Measurements from ENCODE around the gene FNDC11. TPM values are rescaled to one million over a fixed set of nuclear protein-coding genes. Genes with fewer than 3 reads are reported as not detected.

The FNDC11 gene
- total RNA-seq, 6 experiments from 2014 or later: not detected

DNA sequence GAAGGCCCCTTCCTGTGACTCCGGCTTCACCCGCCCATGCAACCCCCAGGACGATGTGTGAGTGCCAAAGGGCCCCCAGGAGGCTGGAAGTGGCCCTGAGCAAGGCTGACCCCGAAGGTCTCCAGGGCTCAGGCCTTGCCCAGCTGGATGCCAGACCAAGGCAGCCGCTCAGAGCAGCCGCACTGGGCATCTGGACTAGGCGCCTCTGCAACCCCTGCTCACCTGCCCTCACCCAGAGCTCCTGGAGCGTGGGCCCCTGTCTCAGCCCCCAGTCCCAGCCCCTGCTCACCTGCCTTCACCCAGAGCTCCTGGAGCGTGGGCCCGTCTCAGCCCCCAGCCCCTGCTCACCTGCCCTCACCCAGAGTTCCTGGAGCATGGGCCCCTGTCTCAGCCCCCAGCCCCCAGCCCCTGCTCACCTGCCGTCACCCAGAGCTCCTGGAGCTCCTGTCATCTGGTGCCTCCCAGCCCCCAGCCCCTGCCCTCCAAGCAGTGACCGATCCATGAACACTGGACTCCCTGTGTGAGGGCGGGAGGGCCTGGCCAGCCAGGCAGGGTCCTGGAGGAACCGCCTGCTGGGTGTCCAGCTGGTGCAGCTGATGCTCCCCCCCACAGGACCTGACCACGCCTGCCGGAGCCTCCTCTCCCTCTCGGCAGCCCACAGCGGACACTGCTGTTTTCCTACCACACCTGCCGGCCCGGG lies 7.6 kb upstream of the FNDC11 start:
- Mint-ChIP-seq H3K27me3 (ENCODE audit: insufficient read depth) (peaks cover 22% of the 10 kb centered on the region), H3K4me3 (no peak overlapping the region), H3K9me3 (no peaks in the 10 kb centered on the region), H3K4me1 (ENCODE audit: low read depth) (peaks cover 5% of the 10 kb centered on the region), H3K27ac (no peak overlapping the region), H3K36me3 (ENCODE audit: low read depth) (no peaks in the 10 kb centered on the region)
- no peak for TF ChIP-seq CTCF (IDR thresholded peaks at IDR 0.05)
- DNase-seq: no peak

DNA sequence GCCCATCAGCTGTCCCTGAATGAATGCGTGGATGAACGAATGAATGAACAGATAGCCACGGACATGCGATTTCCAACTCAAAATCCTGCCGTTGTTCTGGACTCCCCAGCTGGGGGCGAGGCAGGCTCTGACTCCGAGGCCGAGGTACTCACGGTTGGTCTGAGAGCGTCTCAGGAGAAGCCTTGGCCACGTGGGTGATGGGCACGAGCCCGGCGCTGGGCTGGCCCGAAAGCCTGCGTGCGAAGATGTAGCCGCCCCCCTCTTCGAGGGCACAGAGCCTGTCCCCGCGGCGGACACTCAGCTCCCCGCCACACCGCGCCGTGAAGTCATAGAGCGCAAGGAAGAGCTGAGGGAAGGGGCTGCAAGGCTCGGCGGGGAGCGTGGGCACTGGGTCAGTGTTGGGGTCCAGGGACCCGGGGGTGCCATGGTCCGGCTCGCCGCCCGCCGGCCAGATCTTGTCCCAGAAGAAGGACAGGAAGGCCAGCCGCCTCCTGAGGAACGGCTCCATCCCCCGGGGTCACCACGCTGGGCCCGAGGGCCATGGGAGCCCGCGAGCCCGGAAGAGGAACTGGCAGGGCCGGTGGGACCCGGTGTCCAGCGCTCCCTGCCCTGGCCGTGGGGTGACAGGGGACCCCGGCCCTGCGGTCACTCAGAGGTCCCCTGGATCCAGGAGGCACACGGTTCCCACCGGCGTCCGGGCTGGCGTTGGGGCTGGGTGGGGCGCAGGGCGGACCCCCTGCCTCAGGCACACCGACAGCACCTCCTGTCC lies 6.8 kb upstream of the FNDC11 start:
- Mint-ChIP-seq H3K4me1 (ENCODE audit: low read depth) (peaks cover 5% of the 10 kb centered on the region), H3K9me3 (no peaks in the 10 kb centered on the region), H3K27ac (no peak overlapping the region), H3K27me3 (ENCODE audit: insufficient read depth) (peaks cover 22% of the 10 kb centered on the region), H3K36me3 (ENCODE audit: low read depth) (no peaks in the 10 kb centered on the region), H3K4me3 (no peak overlapping the region)
- no peak for DNase-seq
- no peak for TF ChIP-seq CTCF (IDR thresholded peaks at IDR 0.05)

- peaks cover 5% of the 10 kb centered on the region for H3K4me1 Mint-ChIP-seq (ENCODE audit: low read depth)
- peaks cover 21% of the 10 kb centered on the region for H3K27me3 Mint-ChIP-seq (ENCODE audit: insufficient read depth)
- H3K27ac Mint-ChIP-seq: no peak within 1 kb of the TSS
- no peak for DNase-seq
- H3K36me3 Mint-ChIP-seq (ENCODE audit: low read depth): no peaks in the 10 kb centered on the region
- no peak for TF ChIP-seq CTCF (IDR thresholded peaks at IDR 0.05)
- no peaks in the 10 kb centered on the region for H3K9me3 Mint-ChIP-seq
- no peak within 1 kb of the TSS for H3K4me3 Mint-ChIP-seq
Measured at GRCh38 chr20:63547725-63548480, 6.1 kb upstream of the FNDC11 start, which contains the start of gene SRMS. Gene SRMS (minus strand): TSS chr20:63547749. CDS start chr20:63547463, 286 bp downstream.

DNA sequence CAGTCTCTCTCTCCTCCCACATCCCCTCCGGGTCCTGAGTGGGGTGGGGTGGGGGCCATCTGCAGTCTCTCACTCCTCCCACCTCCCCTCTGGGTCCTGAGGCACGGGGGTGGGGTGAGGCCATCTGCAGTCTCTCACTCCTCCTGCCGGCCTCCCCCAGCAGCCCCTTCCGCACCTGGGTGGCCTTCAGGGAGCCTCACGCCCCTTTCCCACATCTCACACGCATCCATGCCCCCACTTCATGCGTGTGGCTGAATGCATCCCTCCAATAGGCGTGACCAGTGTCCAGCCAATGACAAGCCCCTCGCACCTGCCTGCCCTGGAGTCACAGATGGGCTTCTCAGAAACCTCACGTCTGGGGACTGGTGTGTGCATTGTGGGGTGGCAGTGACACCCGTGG lies 5.4 kb upstream of the FNDC11 start:
- H3K9me3 Mint-ChIP-seq: no peaks in the 10 kb centered on the region
- no peak overlapping the region for H3K27ac Mint-ChIP-seq
- no peak for TF ChIP-seq CTCF (IDR thresholded peaks at IDR 0.05)
- DNase-seq: no peak
- H3K27me3 Mint-ChIP-seq (ENCODE audit: insufficient read depth): peaks cover 20% of the 10 kb centered on the region
- H3K4me1 Mint-ChIP-seq (ENCODE audit: low read depth): peaks cover 5% of the 10 kb centered on the region
- H3K36me3 Mint-ChIP-seq (ENCODE audit: low read depth): no peaks in the 10 kb centered on the region
- no peak overlapping the region for H3K4me3 Mint-ChIP-seq

DNA sequence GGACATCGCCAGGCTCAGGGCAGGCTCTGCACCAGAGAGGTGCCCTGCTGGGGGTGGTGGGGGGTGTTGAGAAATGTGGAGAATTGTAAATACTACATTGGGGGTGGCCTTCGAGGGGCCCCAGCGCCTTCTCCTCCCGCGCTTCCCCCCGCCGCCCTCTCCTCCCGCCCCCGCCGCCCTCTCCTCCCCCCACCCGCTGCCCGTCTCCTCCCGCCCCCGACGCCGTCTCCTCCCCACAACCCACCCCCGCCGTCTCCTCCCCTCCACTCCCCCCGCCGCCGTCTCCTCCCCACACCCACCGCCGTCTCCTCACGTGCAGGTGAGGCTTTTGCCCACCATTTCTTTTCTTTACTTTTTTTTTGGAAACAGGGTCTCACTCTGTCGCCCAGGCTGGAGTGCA lies 4.9 kb upstream of the FNDC11 start:
- H3K27me3 Mint-ChIP-seq (ENCODE audit: insufficient read depth): peaks cover 20% of the 10 kb centered on the region
- H3K36me3 Mint-ChIP-seq (ENCODE audit: low read depth): no peaks in the 10 kb centered on the region
- peaks cover 5% of the 10 kb centered on the region for H3K4me1 Mint-ChIP-seq (ENCODE audit: low read depth)
- no peak overlapping the region for H3K4me3 Mint-ChIP-seq
- no peak for DNase-seq
- no peaks in the 10 kb centered on the region for H3K9me3 Mint-ChIP-seq
- TF ChIP-seq CTCF (IDR thresholded peaks at IDR 0.05): no peak
- no peak overlapping the region for H3K27ac Mint-ChIP-seq

All from HFFc6 (cell line).